ENCODE results near the gene PRKAG2.

Gene PRKAG2

DNA sequence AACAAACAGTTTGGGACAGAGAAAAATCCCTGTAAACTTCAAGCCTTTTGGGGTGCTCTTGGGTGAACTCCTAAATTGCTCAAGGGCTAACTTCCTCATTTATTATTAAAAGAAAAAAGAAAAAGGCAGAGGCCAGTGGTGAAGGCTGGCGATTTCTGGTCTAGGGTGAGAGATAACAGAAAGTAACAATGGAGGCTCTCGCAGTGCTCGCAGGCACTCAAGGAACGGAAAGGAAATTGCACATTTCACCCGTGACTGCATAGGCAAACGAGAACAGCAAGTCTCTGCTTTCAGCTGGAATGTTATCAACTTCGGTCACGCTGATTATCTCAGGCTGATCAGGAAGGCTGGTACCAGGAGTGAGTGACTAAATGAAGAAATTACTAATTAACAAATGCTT lies 70.7 kb downstream of the PRKAG2 start:
- Histone ChIP-seq H3K36me3 (no peaks in the 10 kb centered on the region), H3K27me3 (no peaks in the 10 kb centered on the region), H3K4me1 (no peaks in the 10 kb centered on the region), H3K4me3 (ENCODE audit: low read depth, low read length) (no peak overlapping the region), H3K9me3 (no peaks in the 10 kb centered on the region)
- DNase-seq: no peak
- no peak for TF ChIP-seq CTCF (IDR thresholded peaks at IDR 0.05; ENCODE audit: low read depth, low read length)

DNA sequence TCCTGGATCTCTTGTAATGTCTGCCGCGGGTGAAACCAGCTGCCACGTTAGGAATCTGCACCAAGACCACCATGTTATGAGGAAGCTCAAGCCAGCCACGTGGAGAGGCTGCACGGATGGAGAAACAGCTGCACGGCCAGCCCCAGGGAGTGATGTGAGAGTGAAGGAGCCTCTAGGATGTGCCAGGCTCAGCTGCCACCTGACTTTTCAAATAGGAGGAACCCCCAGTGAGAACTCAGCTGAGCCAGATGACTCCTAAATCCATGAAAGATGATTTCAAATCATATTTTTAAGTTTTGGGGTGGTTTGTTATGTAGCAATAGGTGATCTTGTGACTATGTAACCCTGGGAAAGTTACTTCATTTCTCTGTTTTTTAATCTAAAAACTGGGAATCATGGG lies 71.7 kb downstream of the PRKAG2 start:
- TF ChIP-seq CTCF (IDR thresholded peaks at IDR 0.05; ENCODE audit: low read depth, low read length): no peak
- no peaks in the 10 kb centered on the region for H3K4me1 ChIP-seq
- DNase-seq: no peak
- H3K4me3 ChIP-seq (ENCODE audit: low read depth, low read length): no peak overlapping the region
- H3K36me3 ChIP-seq: no peaks in the 10 kb centered on the region
- no peaks in the 10 kb centered on the region for H3K9me3 ChIP-seq
- no peaks in the 10 kb centered on the region for H3K27me3 ChIP-seq

- no peak for TF ChIP-seq CTCF (IDR thresholded peaks at IDR 0.05; ENCODE audit: low read depth, low read length)
- H3K4me3 ChIP-seq (ENCODE audit: low read depth, low read length): no peak overlapping the region
- H3K4me1 ChIP-seq: no peaks in the 10 kb centered on the region
- no peaks in the 10 kb centered on the region for H3K27me3 ChIP-seq
- no peaks in the 10 kb centered on the region for H3K36me3 ChIP-seq
- DNase-seq: no peak
- no peaks in the 10 kb centered on the region for H3K9me3 ChIP-seq
Observed at GRCh38 chr7:151804756-151805155, 72.2 kb downstream of the PRKAG2 start.

- Histone ChIP-seq H3K9me3 (no peaks in the 10 kb centered on the region), H3K36me3 (no peaks in the 10 kb centered on the region), H3K27me3 (no peaks in the 10 kb centered on the region), H3K4me1 (no peaks in the 10 kb centered on the region), H3K4me3 (ENCODE audit: low read depth, low read length) (no peak overlapping the region)
- no peak for DNase-seq
- TF ChIP-seq CTCF (IDR thresholded peaks at IDR 0.05; ENCODE audit: low read depth, low read length): no peak
Observed at GRCh38 chr7:151803841-151804240, 73.1 kb downstream of the PRKAG2 start.

GRCh38 chr7:151802469-151802846 lies 74.5 kb downstream of the PRKAG2 start:
- Histone ChIP-seq H3K4me1 (no peaks in the 10 kb centered on the region), H3K36me3 (no peaks in the 10 kb centered on the region), H3K27me3 (no peaks in the 10 kb centered on the region), H3K4me3 (ENCODE audit: low read depth, low read length) (no peak overlapping the region), H3K9me3 (no peaks in the 10 kb centered on the region)
- no peak for DNase-seq
- no peak for TF ChIP-seq CTCF (IDR thresholded peaks at IDR 0.05; ENCODE audit: low read depth, low read length)

- no peak overlapping the region for H3K4me3 ChIP-seq (ENCODE audit: low read depth, low read length)
- no peaks in the 10 kb centered on the region for H3K36me3 ChIP-seq
- TF ChIP-seq CTCF (IDR thresholded peaks at IDR 0.05; ENCODE audit: low read depth, low read length): no peak
- H3K27me3 ChIP-seq: no peaks in the 10 kb centered on the region
- H3K4me1 ChIP-seq: no peaks in the 10 kb centered on the region
- H3K9me3 ChIP-seq: no peaks in the 10 kb centered on the region
- DNase-seq: no peak
Observed at GRCh38 chr7:151801782-151802468, 75.0 kb downstream of the PRKAG2 start.

Data from BE2C (cell line).